A673 (cell line): ENCODE measurements around the gene RAMAC. TPM values are rescaled to one million over a fixed set of nuclear protein-coding genes. Genes with fewer than 3 reads are reported as not detected.
"Not testable (repeated sequence)": the region's sequence is repeated elsewhere in the genome, so short reads cannot be mapped to it uniquely, and the experiment has no call there.

ENCODE experiments used
- Bru-seq: library from RNA; stranded (reverse); fragments of 400-500 nt; gene quantifications from one replicate; lab custom pipeline; 2021; lab: Mats Ljungman, UMichigan
- BruChase-seq, 2 experiments: library from RNA; stranded (reverse); fragments of 400-500 nt; gene quantifications; one replicate each; lab custom pipeline; 2021; lab: Mats Ljungman, UMichigan
- BruUV-seq: library from RNA; stranded (reverse); fragments of 400-500 nt; replicated peaks from 2 replicates; lab custom pipeline; 2021; lab: Mats Ljungman, UMichigan
- CTCF ChIA-PET: fragments of 300-600 bp; sonication (Branson Sonifier 250); formaldehyde crosslinking; loops from one replicate; lab custom pipeline; 2022; ENCODE audit warnings: antibody characterized with exemption; lab: Charles Lee
- POLR2A ChIA-PET: fragments of 300-600 bp; sonication (Branson Sonifier 250); formaldehyde crosslinking; loops from one replicate; lab custom pipeline; 2022; ENCODE audit warnings: antibody characterized with exemption; ENCODE audit not compliant: low non-redundant PET; lab: Charles Lee
- DNase-seq: peaks from one replicate; pipeline ENCODE4 v3.0.0-alpha.2; 2015; ENCODE audit warnings: low spot score
- H3K27ac ChIP-seq: fragments of 200-600 bp; sonication (generic); 2 replicates; pipeline ENCODE4 v1.5.1; 2016; ENCODE audit warnings: mixed run types, low read depth, mild to moderate bottlenecking, mixed read lengths, antibody characterized with exemption, low read length; ENCODE audit not compliant: poor library complexity, severe bottlenecking
- H3K27me3 ChIP-seq: fragments of 200-600 bp; sonication (generic); replicated peaks from 2 replicates; pipeline ENCODE4 v1.6.1; 2017; ENCODE audit warnings: mixed run types, low read depth, mild to moderate bottlenecking, mixed read lengths, antibody characterized with exemption, low read length; ENCODE audit not compliant: insufficient read depth, poor library complexity
- H3K36me3 ChIP-seq: fragments of 200-600 bp; sonication (generic); 2 replicates; pipeline ENCODE4 v1.6.1; 2016; ENCODE audit warnings: mixed run types, mild to moderate bottlenecking, mixed read lengths, antibody characterized with exemption, low read length; ENCODE audit not compliant: insufficient read depth, poor library complexity, severe bottlenecking
- H3K4me1 ChIP-seq: fragments of 200-600 bp; sonication (generic); 2 replicates; pipeline ENCODE4 v1.6.1; 2017; ENCODE audit warnings: mixed run types, mild to moderate bottlenecking, mixed read lengths, antibody characterized with exemption, low read length; ENCODE audit not compliant: insufficient read depth, poor library complexity, severe bottlenecking
- H3K4me3 ChIP-seq: fragments of 200-600 bp; sonication (generic); 2 replicates; pipeline ENCODE4 v1.5.1; 2016; ENCODE audit warnings: low read depth, mixed run types, mild to moderate bottlenecking, mixed read lengths, low read length; ENCODE audit not compliant: poor library complexity, severe bottlenecking
- H3K9me3 ChIP-seq: fragments of 200-600 bp; sonication (generic); 2 replicates; pipeline ENCODE4 v1.6.1; 2016; ENCODE audit warnings: mixed run types, low read depth, mild to moderate bottlenecking, mixed read lengths, antibody characterized with exemption, low read length; ENCODE audit not compliant: poor library complexity, severe bottlenecking
- EZH2 ChIP-seq: fragments of 200-600 bp; sonication (generic); IDR thresholded peaks from 2 replicates; pipeline ENCODE4 v1.6.1; 2017; ENCODE audit warnings: borderline replicate concordance, low read depth, mild to moderate bottlenecking, mixed read lengths, antibody characterized with exemption, low read length; ENCODE audit not compliant: poor library complexity, severe bottlenecking
- intact Hi-C: fragments of 100-400 bp; cut with micrococcal nuclease; formaldehyde crosslinking; loops from one replicate; pipeline ENCODE4 v1.10.0; 2022; ENCODE audit not compliant: unreplicated experiment
- long read RNA-seq: library from polyadenylated mRNA; stranded (forward); transcript quantifications from one replicate; pipeline ENCODE4 v2.0.0, GENCODE V29; 2022
- total RNA-seq: library from RNA; stranded (reverse); gene quantifications from 2 replicates; pipeline ENCODE4 v1.2.3, GENCODE V29; 2021
- TF ChIP-seq, protein P1 (sequence below): fragments of 300-800, 200-600 bp; sonication (generic); conservative IDR thresholded peaks from 2 replicates; pipeline ENCODE4 v1.5.1; 2017; ENCODE audit warnings: low read depth, mild to moderate bottlenecking, antibody characterized with exemption, low read length, moderate library complexity, mixed read lengths

The RAMAC gene
- 27.4 and 28.1 TPM in 2 replicates for total RNA-seq
- Bru-seq, nascent RNA: percentile 82 among the genes with signal in this experiment
- percentile 96 among the genes with signal in this experiment for BruChase-seq, experiment 1, labeled RNA remaining after a 2-hour chase
- BruChase-seq, experiment 2, labeled RNA remaining after a 6-hour chase: percentile 91 among the genes with signal in this experiment
- long read RNA-seq, transcript RAMAC-201 (4 exons, 1,568 nt): major isoform, 103 of 116 reads
- long read RNA-seq, partial matches to known transcripts: 0 of 116 reads
- long read RNA-seq, other reads (novel, unspliced or antisense): 13 of 116 reads

DNA sequence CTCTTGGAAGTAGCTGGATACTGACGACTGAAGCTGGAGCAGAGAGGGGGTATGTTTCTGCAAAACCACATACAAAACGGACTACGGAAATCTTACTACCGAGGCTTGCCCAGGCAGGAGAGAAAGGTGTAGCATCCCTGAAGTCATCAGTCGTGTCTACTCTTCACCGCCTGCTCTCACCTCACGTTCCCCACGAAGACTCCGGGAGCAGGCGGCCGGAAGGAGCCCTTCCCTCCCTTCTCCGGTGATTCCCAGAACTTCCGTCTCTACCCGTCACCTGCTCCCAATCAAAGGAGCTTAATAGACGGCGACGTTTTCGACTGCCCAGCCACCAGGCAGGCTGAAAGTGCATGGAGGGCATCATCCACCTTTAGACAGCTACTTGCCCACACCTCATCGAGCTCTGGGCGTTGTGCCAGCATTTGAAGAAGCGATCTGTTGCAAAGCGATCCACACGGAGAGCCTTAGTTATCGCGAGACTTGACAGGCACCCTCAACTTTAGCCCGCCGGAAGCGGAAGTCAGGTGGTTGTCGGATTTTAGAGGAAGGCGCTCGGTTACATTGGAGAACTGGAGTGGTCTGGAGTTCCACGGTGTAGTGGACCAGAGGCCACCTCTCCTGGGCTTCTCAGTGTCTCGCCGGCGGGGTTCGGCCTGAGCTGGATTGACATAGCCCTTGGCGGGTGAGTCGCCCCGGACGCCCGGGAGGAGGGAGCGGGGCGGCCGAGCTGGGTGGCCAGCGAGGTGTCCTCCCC lies at the start of gene RAMAC:
RAMAC (plus strand) TSS at position 523 of the 754 bp plus-strand sequence. CDS start 2,809 bp downstream, outside the sequence.
- DNase-seq: peak; percentile 97
- ChIA-PET POLR2A (no interaction called here), CTCF (no interaction called here)
- Histone ChIP-seq H3K27ac (peak within 1 kb of the TSS; percentile 81), H3K36me3 (peaks cover 10% of the 10 kb centered on the region), H3K9me3 (no peaks in the 10 kb centered on the region), H3K27me3 (no peaks in the 10 kb centered on the region), H3K4me1 (peaks cover 3% of the 10 kb centered on the region), H3K4me3 (peak within 1 kb of the TSS; percentile 67)
- TF ChIP-seq, protein P1, sequence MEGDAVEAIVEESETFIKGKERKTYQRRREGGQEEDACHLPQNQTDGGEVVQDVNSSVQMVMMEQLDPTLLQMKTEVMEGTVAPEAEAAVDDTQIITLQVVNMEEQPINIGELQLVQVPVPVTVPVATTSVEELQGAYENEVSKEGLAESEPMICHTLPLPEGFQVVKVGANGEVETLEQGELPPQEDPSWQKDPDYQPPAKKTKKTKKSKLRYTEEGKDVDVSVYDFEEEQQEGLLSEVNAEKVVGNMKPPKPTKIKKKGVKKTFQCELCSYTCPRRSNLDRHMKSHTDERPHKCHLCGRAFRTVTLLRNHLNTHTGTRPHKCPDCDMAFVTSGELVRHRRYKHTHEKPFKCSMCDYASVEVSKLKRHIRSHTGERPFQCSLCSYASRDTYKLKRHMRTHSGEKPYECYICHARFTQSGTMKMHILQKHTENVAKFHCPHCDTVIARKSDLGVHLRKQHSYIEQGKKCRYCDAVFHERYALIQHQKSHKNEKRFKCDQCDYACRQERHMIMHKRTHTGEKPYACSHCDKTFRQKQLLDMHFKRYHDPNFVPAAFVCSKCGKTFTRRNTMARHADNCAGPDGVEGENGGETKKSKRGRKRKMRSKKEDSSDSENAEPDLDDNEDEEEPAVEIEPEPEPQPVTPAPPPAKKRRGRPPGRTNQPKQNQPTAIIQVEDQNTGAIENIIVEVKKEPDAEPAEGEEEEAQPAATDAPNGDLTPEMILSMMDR: no peak
- no peak for TF ChIP-seq EZH2
- intact Hi-C loops: loop anchor here (5.0 kb wide), 2 partner anchors 134 to 444 kb away; partner anchors contain the start of gene RPS17
- TSS peak; percentile 66 for BruUV-seq

DNA sequence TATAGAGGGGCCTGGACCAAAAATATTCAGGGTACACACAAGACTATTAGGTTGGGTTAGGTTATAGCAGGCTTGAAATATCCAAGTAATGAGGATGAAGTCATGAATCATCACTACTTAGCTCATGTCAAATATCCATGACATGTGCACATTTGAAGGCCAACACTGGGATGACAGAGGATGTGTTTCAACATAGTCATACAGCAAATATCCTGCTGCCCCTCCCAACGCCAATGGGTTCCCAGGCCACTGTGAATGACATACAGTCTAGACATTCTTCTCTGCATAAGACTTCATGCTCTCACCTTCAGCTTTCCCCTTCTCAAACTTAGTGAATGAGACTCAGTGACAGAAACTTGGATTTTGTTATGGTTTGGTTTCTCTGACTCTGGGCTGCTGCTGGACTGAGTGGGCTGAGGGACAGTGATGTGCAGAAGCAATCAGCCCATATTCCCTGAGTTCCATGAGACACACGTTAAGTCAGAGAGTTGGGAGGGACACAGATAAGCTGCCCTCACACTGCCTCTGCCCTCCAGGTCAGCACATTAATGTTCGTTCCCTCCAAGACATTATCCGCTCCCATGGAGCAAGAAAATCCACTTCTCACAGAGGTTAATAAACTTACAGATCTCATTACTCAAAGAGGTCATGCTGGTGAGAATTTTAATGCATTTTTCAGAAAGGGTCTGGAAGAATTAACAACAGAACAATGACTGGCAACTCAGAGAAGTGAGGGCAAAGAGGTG lies 48.9 kb upstream of the RAMAC start:
- H3K4me3 ChIP-seq: no peak overlapping the region
- H3K4me1 ChIP-seq: no peaks in the 10 kb centered on the region
- ChIA-PET CTCF (no interaction called here), POLR2A (no interaction called here)
- peaks cover 4% of the 10 kb centered on the region for H3K27me3 ChIP-seq
- DNase-seq: no peak
- intact Hi-C loops: no loop called here
- no TSS peak for BruUV-seq
- H3K27ac ChIP-seq: no peak overlapping the region
- TF ChIP-seq, protein P1: no peak
- TF ChIP-seq EZH2: no peak
- H3K36me3 ChIP-seq: no peaks in the 10 kb centered on the region
- no peaks in the 10 kb centered on the region for H3K9me3 ChIP-seq

DNA sequence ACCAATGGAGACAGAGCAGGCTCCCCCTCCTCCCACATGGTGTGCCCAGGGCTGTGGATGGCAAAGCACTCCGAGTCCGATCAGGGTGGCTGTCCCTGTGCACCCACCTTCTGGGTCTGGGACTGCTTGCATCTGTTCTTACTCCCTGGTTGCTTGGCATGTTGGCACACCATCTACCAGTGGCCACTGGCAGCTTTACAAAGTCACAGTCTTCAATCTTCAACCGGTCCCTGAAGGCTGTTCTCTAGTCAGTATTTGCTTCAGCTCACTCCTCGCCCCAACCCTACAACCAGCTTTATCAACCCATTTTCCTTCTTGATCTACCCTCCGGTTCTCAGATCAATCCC lies 48.3 kb upstream of the RAMAC start:
- ChIA-PET POLR2A (no interaction called here), CTCF (no interaction called here)
- no peak for DNase-seq
- Histone ChIP-seq H3K36me3 (no peaks in the 10 kb centered on the region), H3K27ac (no peak overlapping the region), H3K27me3 (peaks cover 4% of the 10 kb centered on the region), H3K4me3 (no peak overlapping the region), H3K4me1 (no peaks in the 10 kb centered on the region), H3K9me3 (no peaks in the 10 kb centered on the region)
- TF ChIP-seq, protein P1: no peak
- TF ChIP-seq EZH2: no peak
- no TSS peak for BruUV-seq
- intact Hi-C loops: no loop called here

DNA sequence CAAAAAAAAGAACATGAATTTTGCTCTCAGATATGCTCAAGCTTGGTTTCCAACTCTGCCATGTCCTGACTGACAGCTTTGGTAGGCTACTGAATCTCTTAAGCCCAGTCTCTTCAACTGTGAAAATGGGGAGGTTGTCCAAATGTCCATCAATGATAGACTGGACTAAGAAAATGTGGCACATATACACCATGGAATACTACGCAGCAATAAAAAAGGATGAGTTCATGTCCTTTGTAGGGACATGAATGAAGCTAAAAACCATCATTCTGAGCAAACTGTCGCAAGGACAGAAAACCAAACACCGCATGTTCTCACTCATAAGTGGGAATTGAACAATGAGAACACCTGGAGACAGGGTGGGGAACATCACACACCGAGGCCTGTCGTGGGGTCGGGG lies 46.3 kb upstream of the RAMAC start:
- POLR2A ChIA-PET: not testable (repeated sequence)

More for the DNA sequence above, 46.3 kb upstream of the RAMAC start:
- peaks cover 16% of the 10 kb centered on the region for H3K27me3 ChIP-seq
- H3K4me1 ChIP-seq, CTCF ChIA-PET, H3K4me3 ChIP-seq, BruUV-seq, H3K36me3 ChIP-seq, H3K27ac ChIP-seq, intact Hi-C loops, H3K9me3 ChIP-seq, DNase-seq: not testable (repeated sequence)
